Spinal cord (tissue), 10 donors: ENCODE data around the gene TRPM5. TPM values are rescaled to one million over a fixed set of nuclear protein-coding genes. Genes with fewer than 3 reads are reported as not detected.

Experiments used
- DNase-seq, 6 donors: peaks; one replicate each; pipeline versions ENCODE4 v3.0.0 to v3.0.0-alpha.2; 2013 to 2015; ENCODE audit warnings: low spot score in 6 of 6, low read depth in 4 of 6
- H3K27ac ChIP-seq: one replicate; pipeline ENCODE4 v1.5.1; 2013; ENCODE audit warnings: low read depth, low read length, control low read depth
- H3K27me3 ChIP-seq: one replicate; pipeline ENCODE4 v1.6.1; 2013; ENCODE audit warnings: low read length; ENCODE audit not compliant: control insufficient read depth, insufficient read depth
- H3K36me3 ChIP-seq: one replicate; pipeline ENCODE4 v1.6.1; 2013; ENCODE audit warnings: low read length; ENCODE audit not compliant: control insufficient read depth, insufficient read depth
- H3K4me1 ChIP-seq: one replicate; pipeline ENCODE4 v1.6.1; 2013; ENCODE audit warnings: low read length; ENCODE audit not compliant: control insufficient read depth, insufficient read depth
- H3K4me3 ChIP-seq: one replicate; pipeline ENCODE4 v1.5.1; 2013; ENCODE audit warnings: low read depth, low read length, control low read depth
- H3K9me3 ChIP-seq: one replicate; pipeline ENCODE4 v1.6.1; 2013; ENCODE audit warnings: low read length; ENCODE audit not compliant: control insufficient read depth, insufficient read depth
- WGBS: methylation state at CpG from one replicate; pipeline ENCODE4 v1.1.5; 2013; ENCODE audit warnings: missing lambda C conversion rate; ENCODE audit not compliant: insufficient coverage; 5-methylcytosine and 5-hydroxymethylcytosine counted together
- polyA plus RNA-seq, 2 donors: library from polyadenylated mRNA; unstranded; fragments of 120-200 nt; gene quantifications; one replicate each; pipeline ENCODE4 v1.2.1, GENCODE V29; 2013; ENCODE audit not compliant: insufficient read length in 2 of 2
- total RNA-seq, 2 donors: library from RNA; depleted of rRNA in 1 of 2; stranded (reverse); fragments of 120-200 nt in 1 of 2; fragments of >200 nt in 1 of 2; gene quantifications; one replicate each; pipeline versions ENCODE4 v1.2.3 to v1.2.4, GENCODE V29; 2013 to 2014
- donor health status: healthy.

Gene TRPM5
- total and polyA plus RNA-seq, 4 donors = 0.08 to 0.11 (median 0.10) TPM; not detected in 1

DNA sequence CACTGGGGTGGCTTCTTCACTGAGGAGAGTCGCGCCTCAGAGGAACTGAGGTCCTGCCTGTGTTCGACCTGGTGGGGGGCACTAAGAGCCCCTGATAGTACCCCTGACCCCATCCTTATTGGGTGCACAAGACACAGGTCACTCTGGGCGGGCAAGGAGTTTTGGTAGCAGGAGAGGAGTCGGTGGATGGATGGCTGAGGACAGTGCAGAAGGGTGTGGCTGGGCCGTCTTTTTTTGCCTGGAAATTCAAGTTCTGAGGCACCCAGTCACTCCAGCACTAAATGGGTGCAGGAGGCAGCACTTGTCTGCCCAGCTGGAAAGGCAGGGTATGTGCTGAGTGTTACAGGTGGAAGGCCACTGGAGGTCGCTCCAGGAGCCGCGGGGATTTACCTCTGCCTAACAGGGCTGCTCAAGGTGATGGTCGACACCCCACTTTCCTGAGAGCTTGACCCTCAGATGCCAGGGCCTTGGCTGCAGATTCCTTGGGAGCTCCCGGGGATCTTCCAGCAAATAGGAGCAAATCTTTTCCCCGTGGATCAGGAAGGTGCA is 42.8 kb downstream of the TRPM5 start:
- DNase-seq = no peak
- peaks cover 76% of the 10 kb centered on the region for H3K36me3 ChIP-seq
- no peaks in the 10 kb centered on the region for H3K9me3 ChIP-seq
- H3K27me3 ChIP-seq = no peaks in the 10 kb centered on the region
- H3K4me3 ChIP-seq = peak overlapping the region; percentile 95
- WGBS = 61% methylated on average over 9 of the region's 12 CpGs
- H3K4me1 ChIP-seq = peaks cover 30% of the 10 kb centered on the region
- H3K27ac ChIP-seq = peak overlapping the region; percentile 85

DNA sequence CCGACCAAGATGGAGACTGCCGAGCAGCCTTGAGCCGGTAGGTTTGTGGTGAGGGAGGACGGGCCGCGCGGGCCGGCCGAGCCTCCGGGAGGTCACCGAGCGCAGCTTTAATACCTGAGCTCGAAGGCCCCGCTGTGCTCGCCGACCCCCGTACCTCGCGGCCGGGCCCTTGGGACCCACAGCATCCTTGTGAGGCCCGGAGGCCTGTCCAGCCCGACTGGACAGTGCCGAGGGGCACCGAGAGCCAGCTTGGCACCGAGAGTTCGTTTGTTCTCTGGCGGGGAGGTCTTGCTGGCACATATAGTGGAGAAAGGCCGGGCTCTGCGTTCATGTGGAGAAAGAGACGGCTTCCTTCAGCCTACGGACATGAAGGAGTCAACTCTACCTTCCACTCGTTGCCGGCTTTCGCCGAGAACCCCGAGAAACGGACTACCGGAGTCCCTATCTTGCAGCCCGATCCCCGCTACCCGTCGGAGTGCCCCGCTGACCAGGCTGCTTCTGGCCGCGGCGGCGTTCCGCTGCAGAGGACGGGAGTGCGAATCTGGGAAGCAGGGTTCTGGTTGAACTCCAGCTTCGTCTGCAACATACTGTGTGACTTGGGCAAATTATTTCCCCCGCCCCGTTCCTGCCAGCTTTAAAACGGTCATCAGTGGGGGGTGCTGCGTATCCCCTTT is 43.4 kb downstream of the TRPM5 start:
- DNase-seq = no peak
- under 1% methylated on average over 54 of the region's 55 CpGs for WGBS
- H3K36me3 ChIP-seq = peaks cover 76% of the 10 kb centered on the region

DNA sequence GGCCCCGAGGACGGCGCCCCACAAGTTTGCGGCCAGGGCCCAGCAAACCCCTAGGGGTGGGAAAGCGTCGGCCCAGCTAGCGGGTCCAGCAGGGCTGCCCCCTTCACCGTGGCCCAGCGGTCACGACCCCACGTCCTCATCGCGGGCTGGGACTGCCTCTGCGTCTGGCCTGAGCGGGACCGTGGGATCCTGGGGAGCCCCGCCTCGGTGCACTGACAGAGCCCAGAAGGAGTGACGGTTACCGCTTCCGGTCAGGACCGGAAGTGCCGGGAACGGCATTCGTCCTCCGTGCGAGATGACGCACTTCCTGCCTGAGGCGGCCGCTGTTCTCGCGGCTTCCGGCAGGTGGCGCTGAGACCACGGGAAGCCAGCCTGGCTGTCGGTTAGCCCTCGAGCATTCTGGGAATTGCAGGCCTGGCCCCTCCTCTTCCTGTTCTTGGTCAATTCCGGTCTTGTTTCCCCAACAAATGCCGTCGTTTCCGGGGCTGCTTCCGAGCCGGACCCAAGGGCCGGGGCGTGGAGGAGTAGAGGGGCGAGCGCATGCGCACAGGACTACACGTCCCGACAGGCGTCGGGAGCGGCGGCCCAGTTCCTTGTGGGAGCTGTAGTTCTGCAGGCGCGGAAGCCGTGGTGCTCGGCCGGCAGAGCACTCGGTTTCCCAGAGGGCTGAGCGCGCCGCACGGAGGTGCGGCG is 44.1 kb downstream of the TRPM5 start, which contains the start of gene TSSC4:
Gene TSSC4 (plus strand): TSS at position 682 of the 693 bp plus-strand sequence. CDS start 1,884 bp downstream, outside the sequence.
- Histone ChIP-seq H3K27me3 (no peaks in the 10 kb centered on the region), H3K27ac (peak within 1 kb of the TSS; percentile 100), H3K4me3 (peak within 1 kb of the TSS; percentile 95), H3K9me3 (no peaks in the 10 kb centered on the region), H3K36me3 (peaks cover 76% of the 10 kb centered on the region), H3K4me1 (peaks cover 30% of the 10 kb centered on the region)
- peak; percentile 99 to 100 (median 100) for DNase-seq
- under 1% methylated on average over 66 of the region's 66 CpGs for WGBS

More for the DNA sequence above, 43.4 kb downstream of the TRPM5 start:
- H3K27me3 ChIP-seq = no peaks in the 10 kb centered on the region
- peak overlapping the region; percentile 95 for H3K4me3 ChIP-seq
- no peaks in the 10 kb centered on the region for H3K9me3 ChIP-seq
- H3K4me1 ChIP-seq = peaks cover 30% of the 10 kb centered on the region
- peak overlapping the region; percentile 85 for H3K27ac ChIP-seq

DNA sequence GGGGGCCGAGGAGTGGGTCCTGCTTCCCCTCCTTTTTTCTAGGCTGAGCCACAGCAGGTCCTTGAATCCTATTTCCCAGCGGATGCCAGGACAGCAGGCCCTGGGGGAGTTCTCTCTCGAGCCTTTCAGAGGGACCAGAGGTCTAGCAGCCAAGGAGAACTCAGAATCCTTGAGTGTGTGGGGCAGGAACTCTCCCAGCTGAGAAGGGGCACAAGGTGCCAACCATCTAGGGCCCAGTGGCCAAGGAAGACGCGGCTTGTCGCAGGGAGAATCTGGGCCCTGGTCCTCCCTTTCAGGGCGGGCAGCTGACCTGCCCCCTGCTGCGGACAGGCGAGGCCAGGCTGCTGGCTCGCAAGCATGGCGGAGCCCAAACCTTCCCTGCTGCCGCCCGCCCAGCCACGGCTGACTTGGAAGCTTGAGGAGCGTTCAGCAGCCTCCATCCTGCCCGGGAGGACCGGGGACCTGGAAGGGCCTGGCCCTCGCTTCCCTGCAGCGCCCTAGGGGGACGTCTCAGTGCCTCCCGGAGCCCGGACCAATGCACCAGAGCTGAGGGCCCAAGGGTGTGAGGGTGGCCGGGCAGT is 44.7 kb downstream of the TRPM5 start:
- H3K27ac ChIP-seq = peak overlapping the region; percentile 100
- WGBS = 7% methylated on average over 23 of the region's 23 CpGs
- DNase-seq = no peak
- H3K27me3 ChIP-seq = no peaks in the 10 kb centered on the region
- H3K4me3 ChIP-seq = peak overlapping the region; percentile 85
- no peaks in the 10 kb centered on the region for H3K9me3 ChIP-seq
- H3K36me3 ChIP-seq = peaks cover 76% of the 10 kb centered on the region
- peaks cover 30% of the 10 kb centered on the region for H3K4me1 ChIP-seq

DNA sequence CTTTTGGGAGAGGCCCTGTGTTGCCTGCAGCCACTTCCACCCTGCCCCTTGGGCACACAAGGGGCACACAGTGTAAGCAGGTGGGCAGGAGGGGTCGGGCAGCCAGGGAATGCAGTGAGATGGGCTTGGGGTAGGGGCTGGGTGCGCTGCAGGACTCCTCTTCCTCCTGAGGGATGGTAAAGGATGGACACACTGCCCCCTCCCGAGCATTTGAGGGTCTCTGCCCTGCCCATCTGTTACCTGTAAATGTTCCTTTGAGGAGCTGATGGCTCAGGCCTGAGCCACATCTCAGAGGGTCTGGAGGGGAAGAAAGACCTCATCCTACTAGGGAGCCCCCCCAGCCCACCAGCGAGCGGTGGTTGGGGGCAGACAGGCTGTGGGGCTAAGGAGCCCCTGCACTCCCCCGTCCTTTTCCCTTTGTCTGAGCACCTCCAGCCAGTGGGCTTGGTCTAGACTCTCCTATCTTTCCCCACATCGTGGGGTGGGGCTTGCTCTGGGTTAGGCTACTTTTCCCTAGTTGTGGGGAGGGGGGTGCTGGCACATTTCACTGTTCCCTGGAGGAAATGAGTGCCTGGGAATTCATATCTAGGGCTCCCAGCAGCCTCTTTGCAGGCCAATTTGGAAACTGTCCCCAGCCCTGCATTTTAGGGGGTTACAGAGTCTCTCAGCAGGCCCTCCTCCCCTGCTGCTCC is 45.5 kb downstream of the TRPM5 start:
- no peaks in the 10 kb centered on the region for H3K9me3 ChIP-seq
- H3K4me3 ChIP-seq = no peak overlapping the region
- peaks cover 76% of the 10 kb centered on the region for H3K36me3 ChIP-seq
- H3K27ac ChIP-seq = peak overlapping the region; percentile 100
- peaks cover 30% of the 10 kb centered on the region for H3K4me1 ChIP-seq
- 63% methylated on average over 2 of the region's 7 CpGs for WGBS
- no peaks in the 10 kb centered on the region for H3K27me3 ChIP-seq
- no peak for DNase-seq

DNA sequence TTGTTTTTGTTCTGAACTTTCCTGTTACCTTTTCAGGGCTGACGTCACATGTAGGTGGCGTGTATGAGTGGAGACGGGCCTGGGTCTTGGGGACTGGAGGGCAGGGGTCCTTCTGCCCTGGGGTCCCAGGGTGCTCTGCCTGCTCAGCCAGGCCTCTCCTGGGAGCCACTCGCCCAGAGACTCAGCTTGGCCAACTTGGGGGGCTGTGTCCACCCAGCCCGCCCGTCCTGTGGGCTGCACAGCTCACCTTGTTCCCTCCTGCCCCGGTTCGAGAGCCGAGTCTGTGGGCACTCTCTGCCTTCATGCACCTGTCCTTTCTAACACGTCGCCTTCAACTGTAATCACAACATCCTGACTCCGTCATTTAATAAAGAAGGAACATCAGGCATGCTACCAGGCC is 47.3 kb downstream of the TRPM5 start:
- DNase-seq = no peak
- WGBS = 94% methylated on average over 12 of the region's 12 CpGs
- Histone ChIP-seq H3K4me3 (no peak overlapping the region), H3K36me3 (peaks cover 76% of the 10 kb centered on the region), H3K4me1 (peaks cover 32% of the 10 kb centered on the region), H3K27me3 (no peaks in the 10 kb centered on the region), H3K27ac (no peak overlapping the region), H3K9me3 (no peaks in the 10 kb centered on the region)

DNA sequence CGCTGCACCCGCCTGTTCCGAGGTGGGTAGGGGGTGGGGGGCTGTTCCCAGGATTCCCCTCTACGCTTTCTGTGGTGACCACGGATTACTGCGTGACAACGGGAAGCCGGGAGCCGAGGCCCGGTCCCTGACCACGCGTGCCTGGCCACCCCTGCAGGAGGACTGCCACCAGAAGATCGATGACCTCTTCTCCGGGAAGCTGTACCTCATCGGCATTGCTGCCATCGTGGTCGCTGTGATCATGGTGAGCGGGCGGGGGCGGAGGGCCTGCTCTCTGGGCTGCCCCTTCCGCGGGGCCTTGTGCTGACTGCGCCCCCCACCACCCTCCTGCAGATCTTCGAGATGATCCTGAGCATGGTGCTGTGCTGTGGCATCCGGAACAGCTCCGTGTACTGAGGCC is 47.8 kb downstream of the TRPM5 start:
- peaks cover 27% of the 10 kb centered on the region for H3K4me1 ChIP-seq
- DNase-seq = no peak
- no peaks in the 10 kb centered on the region for H3K27me3 ChIP-seq
- peaks cover 77% of the 10 kb centered on the region for H3K36me3 ChIP-seq
- no peak overlapping the region for H3K27ac ChIP-seq
- H3K4me3 ChIP-seq = no peak overlapping the region
- WGBS = 90% methylated on average over 26 of the region's 26 CpGs
- H3K9me3 ChIP-seq = no peaks in the 10 kb centered on the region

DNA sequence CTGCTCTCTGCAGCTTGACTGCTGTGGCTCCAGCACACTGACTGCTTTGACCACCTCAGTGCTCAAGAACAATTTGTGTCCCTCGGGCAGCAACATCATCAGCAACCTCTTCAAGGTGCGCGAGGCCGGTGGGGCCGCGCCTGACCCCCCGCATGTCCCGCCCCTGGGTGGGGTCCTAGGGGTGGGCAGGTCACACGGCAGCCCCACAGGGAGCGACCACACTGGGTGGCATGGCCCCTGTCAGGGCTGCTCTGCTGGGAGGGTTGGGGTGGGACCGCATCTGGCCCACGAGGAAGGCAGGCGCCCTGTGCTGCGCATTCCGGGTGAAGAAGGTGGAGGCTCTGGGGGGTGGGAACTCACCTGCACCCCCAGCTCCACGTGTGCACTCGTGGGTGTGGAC is 48.5 kb downstream of the TRPM5 start:
- no peak for DNase-seq
- Histone ChIP-seq H3K27me3 (no peaks in the 10 kb centered on the region), H3K27ac (no peak overlapping the region), H3K36me3 (peaks cover 80% of the 10 kb centered on the region), H3K4me3 (no peak overlapping the region), H3K4me1 (peaks cover 22% of the 10 kb centered on the region), H3K9me3 (no peaks in the 10 kb centered on the region)
- WGBS = 97% methylated on average over 17 of the region's 17 CpGs

DNA sequence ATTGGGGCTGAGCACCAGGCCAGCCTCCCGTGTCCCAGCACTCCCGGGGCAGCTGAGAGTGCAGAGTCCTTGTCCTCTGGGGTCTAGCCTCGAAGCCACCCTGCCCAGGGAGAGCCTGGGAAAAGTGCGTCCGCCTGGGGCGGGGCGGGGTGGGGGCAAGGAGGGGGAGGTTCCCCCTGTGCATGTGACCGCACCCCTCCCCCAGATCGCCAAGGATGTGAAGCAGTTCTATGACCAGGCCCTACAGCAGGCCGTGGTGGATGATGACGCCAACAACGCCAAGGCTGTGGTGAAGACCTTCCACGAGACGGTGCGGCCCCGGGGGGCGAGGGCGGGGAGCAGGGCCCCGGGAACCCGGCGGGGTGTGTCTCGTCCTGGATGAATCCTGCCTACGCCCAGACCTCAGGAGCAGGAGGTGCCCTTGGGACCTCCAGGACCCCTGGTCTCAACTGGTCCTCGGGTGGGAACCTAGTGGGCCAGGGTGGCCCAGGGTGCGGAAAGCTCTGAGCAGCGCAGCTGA is 49.0 kb downstream of the TRPM5 start:
- Histone ChIP-seq H3K27me3 (no peaks in the 10 kb centered on the region), H3K4me1 (peaks cover 26% of the 10 kb centered on the region), H3K9me3 (no peaks in the 10 kb centered on the region), H3K4me3 (no peak overlapping the region), H3K36me3 (peaks cover 85% of the 10 kb centered on the region), H3K27ac (no peak overlapping the region)
- 91% methylated on average over 24 of the region's 26 CpGs for WGBS
- no peak for DNase-seq
